COLO829 (cell line): ENCODE results near the gene CHAF1A.

Experiments used
- DNase-seq: peaks from one replicate; pipeline ENCODE4 v3.0.0; 2012; ENCODE audit warnings: low spot score

Gene CHAF1A

GRCh38 chr19:4456843-4457653 is 54.6 kb downstream of the CHAF1A start:
- DNase-seq, result peak; percentile 51

- DNase-seq, result peak; percentile 98
Measured at GRCh38 chr19:4457654-4458395, 55.4 kb downstream of the CHAF1A start, which contains the start of gene UBXN6. UBXN6 (minus strand) TSS chr19:4457794; CDS start chr19:4457697, 97 bp downstream.

GRCh38 chr19:4464815-4465581 is 62.6 kb downstream of the CHAF1A start:
- DNase-seq, result no peak

GRCh38 chr19:4467835-4468234 is 65.4 kb downstream of the CHAF1A start:
- DNase-seq, result no peak

- peak; percentile 99 for DNase-seq
Measured at GRCh38 chr19:4471403-4472173, 69.1 kb downstream of the CHAF1A start.

GRCh38 chr19:4472174-4472974 is 69.9 kb downstream of the CHAF1A start, which contains the start of gene HDGFL2:
HDGFL2 (plus strand) TSS chr19:4472297; CDS start chr19:4472351, 54 bp downstream.
- no peak for DNase-seq

GRCh38 chr19:4473011-4473762 is 70.7 kb downstream of the CHAF1A start:
- no peak for DNase-seq

- DNase-seq, result no peak
Measured at GRCh38 chr19:4473763-4474513, 71.5 kb downstream of the CHAF1A start.

GRCh38 chr19:4474514-4475022 is 72.1 kb downstream of the CHAF1A start:
- DNase-seq, result peak; percentile 13

- DNase-seq, result no peak
Measured at GRCh38 chr19:4477034-4477801, 74.8 kb downstream of the CHAF1A start.

GRCh38 chr19:4482721-4483364 is 80.4 kb downstream of the CHAF1A start:
- DNase-seq, result no peak

- no peak for DNase-seq
Measured at GRCh38 chr19:4483385-4483784, 80.9 kb downstream of the CHAF1A start.

GRCh38 chr19:4487572-4487971 is 85.1 kb downstream of the CHAF1A start:
- DNase-seq, result no peak

- no peak for DNase-seq
Measured at GRCh38 chr19:4488496-4488895, 86.1 kb downstream of the CHAF1A start.

GRCh38 chr19:4491446-4491845 is 89.0 kb downstream of the CHAF1A start:
- no peak for DNase-seq

GRCh38 chr19:4492337-4493103 is 90.1 kb downstream of the CHAF1A start:
- no peak for DNase-seq
